Brain microvascular endothelial cell (primary cell): ENCODE results near the gene CFAP161.

ENCODE experiments used
- DNase-seq: peaks from one replicate; pipeline ENCODE4 v3.0.0-alpha.2; 2020
- H3K27ac ChIP-seq: fragments of 250-450 bp; sonication (Bioruptor Pico); 2 replicates; pipeline ENCODE4 v1.5.1; 2020; ENCODE audit warnings: mild to moderate bottlenecking, moderate library complexity
- H3K27me3 ChIP-seq: fragments of 250-450 bp; sonication (Bioruptor Pico); replicated peaks from 2 replicates; pipeline ENCODE4 v1.5.1; 2020; ENCODE audit warnings: mild to moderate bottlenecking
- H3K36me3 ChIP-seq: fragments of 250-450 bp; sonication (Bioruptor Pico); replicated peaks from 2 replicates; pipeline ENCODE4 v1.5.1; 2020; ENCODE audit warnings: mild to moderate bottlenecking
- H3K4me3 ChIP-seq: 2 replicates; pipeline ENCODE4 v1.5.1; 2011; ENCODE audit warnings: low read depth, mild to moderate bottlenecking, control low read depth, low read length, moderate library complexity
- in situ Hi-C: cut with HindIII; loops from 2 replicates; pipeline ENCODE4 v1.10.0; 2017; ENCODE audit warnings: low sequenced_read_pairs, low pct_ligation_motif_present
- TF ChIP-seq, protein P1 (sequence below): IDR thresholded peaks from 2 replicates; pipeline ENCODE4 v1.5.1; 2011; ENCODE audit warnings: low read depth, mild to moderate bottlenecking, moderate library complexity, low read length, control low read depth, inconsistent platforms; ENCODE audit errors: missing control alignments

CFAP161 gene

GRCh38 chr15:81101894-81102815 lies 31.9 kb upstream of the CFAP161 start:
- H3K27ac ChIP-seq: no peak overlapping the region
- DNase-seq: no peak
- TF ChIP-seq, protein P1, sequence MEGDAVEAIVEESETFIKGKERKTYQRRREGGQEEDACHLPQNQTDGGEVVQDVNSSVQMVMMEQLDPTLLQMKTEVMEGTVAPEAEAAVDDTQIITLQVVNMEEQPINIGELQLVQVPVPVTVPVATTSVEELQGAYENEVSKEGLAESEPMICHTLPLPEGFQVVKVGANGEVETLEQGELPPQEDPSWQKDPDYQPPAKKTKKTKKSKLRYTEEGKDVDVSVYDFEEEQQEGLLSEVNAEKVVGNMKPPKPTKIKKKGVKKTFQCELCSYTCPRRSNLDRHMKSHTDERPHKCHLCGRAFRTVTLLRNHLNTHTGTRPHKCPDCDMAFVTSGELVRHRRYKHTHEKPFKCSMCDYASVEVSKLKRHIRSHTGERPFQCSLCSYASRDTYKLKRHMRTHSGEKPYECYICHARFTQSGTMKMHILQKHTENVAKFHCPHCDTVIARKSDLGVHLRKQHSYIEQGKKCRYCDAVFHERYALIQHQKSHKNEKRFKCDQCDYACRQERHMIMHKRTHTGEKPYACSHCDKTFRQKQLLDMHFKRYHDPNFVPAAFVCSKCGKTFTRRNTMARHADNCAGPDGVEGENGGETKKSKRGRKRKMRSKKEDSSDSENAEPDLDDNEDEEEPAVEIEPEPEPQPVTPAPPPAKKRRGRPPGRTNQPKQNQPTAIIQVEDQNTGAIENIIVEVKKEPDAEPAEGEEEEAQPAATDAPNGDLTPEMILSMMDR: no peak
- H3K4me3 ChIP-seq: no peak overlapping the region
- no peaks in the 10 kb centered on the region for H3K36me3 ChIP-seq
- no peaks in the 10 kb centered on the region for H3K27me3 ChIP-seq
- in situ Hi-C loops: loop anchor here (25.0 kb wide), 1 partner anchor 160 kb away; no protein-coding TSS in a partner anchor

DNA sequence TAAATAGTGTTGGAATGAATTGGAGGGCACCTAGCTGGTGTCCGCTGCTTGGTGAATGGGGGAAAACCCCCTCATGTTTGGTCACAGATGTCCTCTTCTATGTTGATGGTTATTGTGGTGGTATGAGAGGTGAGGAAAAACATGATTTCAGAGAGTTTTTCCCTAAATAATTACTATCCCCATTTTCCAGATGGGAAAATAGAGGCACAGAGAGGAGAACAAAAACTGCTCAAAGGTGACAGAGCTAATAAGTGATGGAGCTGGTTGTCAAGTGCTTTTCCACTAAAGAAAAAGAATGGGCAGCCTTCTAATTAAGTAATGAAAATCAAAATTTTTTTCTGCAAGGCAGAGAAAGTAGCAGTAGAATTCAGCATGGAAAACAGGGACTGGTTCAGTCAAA lies 30.2 kb upstream of the CFAP161 start:
- Histone ChIP-seq H3K4me3 (no peak overlapping the region), H3K27ac (no peak overlapping the region), H3K36me3 (no peaks in the 10 kb centered on the region), H3K27me3 (no peaks in the 10 kb centered on the region)
- TF ChIP-seq, protein P1: no peak
- DNase-seq: no peak
- in situ Hi-C loops: loop anchor here (25.0 kb wide), 1 partner anchor 158 kb away; no protein-coding TSS in a partner anchor

- Histone ChIP-seq H3K36me3 (no peaks in the 10 kb centered on the region), H3K27me3 (peaks cover under 1% of the 10 kb centered on the region), H3K4me3 (no peak overlapping the region), H3K27ac (no peak overlapping the region)
- TF ChIP-seq, protein P1: no peak
- in situ Hi-C loops: loop anchor here (25.0 kb wide), 1 partner anchor 157 kb away; no protein-coding TSS in a partner anchor
- peak; percentile 33 for DNase-seq
Measured at GRCh38 chr15:81105545-81105944, 28.5 kb upstream of the CFAP161 start.

DNA sequence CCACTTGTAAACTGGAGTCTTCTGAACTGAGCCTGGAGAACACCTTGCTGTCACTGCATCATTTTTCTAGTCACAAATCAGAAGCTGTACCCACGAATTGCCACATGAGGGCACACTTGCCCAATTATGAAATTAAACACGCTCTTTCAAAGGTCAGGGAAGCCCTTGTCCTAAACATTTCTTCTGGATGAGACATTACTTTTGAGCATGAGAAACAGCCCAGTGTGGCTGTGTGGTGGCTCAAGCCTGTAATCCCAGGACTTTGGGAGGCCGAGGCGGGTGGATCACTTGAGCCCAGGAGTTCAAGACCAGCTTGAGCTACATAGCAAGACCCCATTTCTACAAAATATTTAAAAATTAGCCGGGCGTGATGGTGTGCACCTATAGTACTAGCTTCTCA lies 27.5 kb upstream of the CFAP161 start:
- no peaks in the 10 kb centered on the region for H3K36me3 ChIP-seq
- DNase-seq: peak; percentile 79
- H3K27me3 ChIP-seq: peaks cover 6% of the 10 kb centered on the region
- H3K4me3 ChIP-seq: no peak overlapping the region
- no peak overlapping the region for H3K27ac ChIP-seq
- TF ChIP-seq, protein P1: peak; percentile 77
- in situ Hi-C loops: loop anchor here (25.0 kb wide), 1 partner anchor 156 kb away; no protein-coding TSS in a partner anchor

DNA sequence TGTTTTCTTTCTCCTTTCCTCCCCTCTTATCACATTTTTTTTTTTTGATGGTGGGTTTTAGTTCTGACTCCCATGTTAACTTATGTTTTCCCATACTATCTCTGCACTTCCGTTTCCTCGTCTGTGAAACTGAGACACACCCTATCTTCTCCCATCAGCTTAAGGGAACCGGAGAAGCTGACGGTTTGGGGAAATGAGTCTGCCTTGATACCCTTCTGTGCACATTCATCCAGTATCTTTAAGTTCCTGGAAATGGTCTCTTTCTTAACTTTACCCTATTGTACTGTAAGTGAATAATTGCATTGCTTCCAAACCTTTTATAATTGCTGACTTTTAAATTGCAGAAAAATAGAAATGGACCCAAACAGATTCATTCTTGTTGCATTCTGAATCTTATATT lies 26.2 kb upstream of the CFAP161 start:
- no peaks in the 10 kb centered on the region for H3K36me3 ChIP-seq
- in situ Hi-C loops: loop anchor here (25.0 kb wide), 1 partner anchor 154 kb away; no protein-coding TSS in a partner anchor
- no peak for DNase-seq
- no peak overlapping the region for H3K27ac ChIP-seq
- H3K4me3 ChIP-seq: no peak overlapping the region
- H3K27me3 ChIP-seq: peaks cover 6% of the 10 kb centered on the region
- TF ChIP-seq, protein P1: no peak
